Karpas-422 (cell line): ENCODE measurements around the gene BHLHA9. TPM values are rescaled to one million over a fixed set of nuclear protein-coding genes. Genes with fewer than 3 reads are reported as not detected.

Experiments
- DNase-seq: peaks from one replicate; pipeline ENCODE4 v3.0.0-alpha.2; 2015
- H2AFZ ChIP-seq: fragments of 200-600 bp; sonication (generic); 2 replicates; pipeline ENCODE4 v1.6.1; 2014; ENCODE audit warnings: antibody characterized with exemption, low read length, mixed read lengths
- H3K27ac ChIP-seq: fragments of 200-600 bp; sonication (generic); 2 replicates; pipeline ENCODE4 v1.5.1; 2014; ENCODE audit warnings: mild to moderate bottlenecking, low read length, moderate library complexity
- H3K27me3 ChIP-seq: fragments of 200-600 bp; sonication (generic); 2 replicates; pipeline ENCODE4 v1.6.1; 2014; ENCODE audit warnings: low read length, mixed read lengths
- H3K36me3 ChIP-seq: fragments of 200-600 bp; sonication (generic); 2 replicates; pipeline ENCODE4 v1.6.1; 2014; ENCODE audit warnings: low read length, mixed read lengths; ENCODE audit not compliant: insufficient read depth
- H3K4me1 ChIP-seq: fragments of 200-600 bp; sonication (generic); 2 replicates; pipeline ENCODE4 v1.6.1; 2014; ENCODE audit warnings: mild to moderate bottlenecking, low read length, mixed read lengths
- H3K4me2 ChIP-seq: fragments of 200-600 bp; sonication (generic); 2 replicates; pipeline ENCODE4 v1.6.1; 2014; ENCODE audit warnings: low read length, low read depth, mild to moderate bottlenecking; ENCODE audit not compliant: poor library complexity, severe bottlenecking
- H3K4me3 ChIP-seq: fragments of 200-600 bp; sonication (generic); 2 replicates; pipeline ENCODE4 v1.5.1; 2014; ENCODE audit warnings: mild to moderate bottlenecking, antibody characterized with exemption, low read length, mixed read lengths
- H3K79me2 ChIP-seq: fragments of 200-600 bp; sonication (generic); 2 replicates; pipeline ENCODE4 v1.6.1; 2014; ENCODE audit warnings: mild to moderate bottlenecking, low read length, mixed read lengths
- H3K9ac ChIP-seq: fragments of 200-600 bp; sonication (generic); 2 replicates; pipeline ENCODE4 v1.6.0; 2014; ENCODE audit warnings: low read length
- H3K9me2 ChIP-seq: fragments of 200-600 bp; sonication (generic), shearing (Covaris generic); replicated peaks from 2 replicates; pipeline ENCODE4 v1.6.0; 2014; ENCODE audit warnings: mild to moderate bottlenecking, low read length, moderate library complexity; ENCODE audit not compliant: insufficient read depth
- H3K9me3 ChIP-seq: fragments of 300-700, 200-600 bp; sonication (generic); 2 replicates; pipeline ENCODE4 v1.6.1; 2014; ENCODE audit warnings: low read length, mixed read lengths
- H4K20me1 ChIP-seq: fragments of 200-600 bp; sonication (generic); 2 replicates; pipeline ENCODE4 v1.6.1; 2014; ENCODE audit warnings: mild to moderate bottlenecking, antibody characterized with exemption, low read length, low read depth; ENCODE audit not compliant: insufficient read depth
- total RNA-seq: library from RNA; depleted of rRNA; stranded (reverse); fragments of >200 nt; shearing (Covaris generic); gene quantifications from 2 replicates; pipeline ENCODE4 v1.2.3, GENCODE V29; 2014; ENCODE audit warnings: low replicate concordance

Gene BHLHA9
- total RNA-seq, 1 experiment from 2014 or later = not detected

- H3K27me3 ChIP-seq = no peaks in the 10 kb centered on the region
- H3K27ac ChIP-seq = no peak overlapping the region
- no peak overlapping the region for H3K4me3 ChIP-seq
- H3K9me3 ChIP-seq = no peaks in the 10 kb centered on the region
- no peak overlapping the region for H3K4me2 ChIP-seq
- no peak overlapping the region for H3K9ac ChIP-seq
- no peaks in the 10 kb centered on the region for H3K9me2 ChIP-seq
- no peaks in the 10 kb centered on the region for H3K36me3 ChIP-seq
- DNase-seq = no peak
- no peaks in the 10 kb centered on the region for H4K20me1 ChIP-seq
- no peak overlapping the region for H2AFZ ChIP-seq
- peaks cover 6% of the 10 kb centered on the region for H3K4me1 ChIP-seq
- H3K79me2 ChIP-seq = no peaks in the 10 kb centered on the region
Observed at GRCh38 chr17:1275205-1275961, 5.1 kb downstream of the BHLHA9 start.

- Histone ChIP-seq H3K9ac (no peak overlapping the region), H3K4me2 (no peak overlapping the region), H3K27ac (no peak overlapping the region), H3K79me2 (no peaks in the 10 kb centered on the region), H4K20me1 (no peaks in the 10 kb centered on the region), H3K4me3 (no peak overlapping the region), H3K9me3 (no peaks in the 10 kb centered on the region), H3K4me1 (peaks cover 6% of the 10 kb centered on the region), H3K27me3 (no peaks in the 10 kb centered on the region), H3K9me2 (no peaks in the 10 kb centered on the region), H3K36me3 (no peaks in the 10 kb centered on the region), H2AFZ (no peak overlapping the region)
- peak; percentile 88 for DNase-seq
Observed at GRCh38 chr17:1275962-1276736, 5.9 kb downstream of the BHLHA9 start.

GRCh38 chr17:1280652-1281051, 10.4 kb downstream of the BHLHA9 start:
- Histone ChIP-seq H3K9me2 (no peaks in the 10 kb centered on the region), H2AFZ (no peak overlapping the region), H3K9ac (no peak overlapping the region), H3K4me3 (no peak overlapping the region), H3K4me2 (no peak overlapping the region), H3K4me1 (peaks cover 6% of the 10 kb centered on the region), H3K27me3 (no peaks in the 10 kb centered on the region), H3K36me3 (no peaks in the 10 kb centered on the region), H3K27ac (no peak overlapping the region), H4K20me1 (no peaks in the 10 kb centered on the region), H3K79me2 (no peaks in the 10 kb centered on the region), H3K9me3 (no peaks in the 10 kb centered on the region)
- DNase-seq = no peak

- Histone ChIP-seq H2AFZ (no peak overlapping the region), H3K27me3 (no peaks in the 10 kb centered on the region), H3K27ac (no peak overlapping the region), H3K4me3 (no peak overlapping the region), H3K79me2 (no peaks in the 10 kb centered on the region), H3K9ac (no peak overlapping the region), H3K4me2 (no peak overlapping the region), H4K20me1 (no peaks in the 10 kb centered on the region), H3K9me2 (no peaks in the 10 kb centered on the region), H3K36me3 (no peaks in the 10 kb centered on the region), H3K9me3 (no peaks in the 10 kb centered on the region), H3K4me1 (no peaks in the 10 kb centered on the region)
- no peak for DNase-seq
Observed at GRCh38 chr17:1286379-1287106, 16.3 kb downstream of the BHLHA9 start.

GRCh38 chr17:1289695-1290094, 19.5 kb downstream of the BHLHA9 start:
- DNase-seq = no peak
- Histone ChIP-seq H3K27me3 (no peaks in the 10 kb centered on the region), H3K9ac (no peak overlapping the region), H3K9me3 (no peaks in the 10 kb centered on the region), H3K4me2 (no peak overlapping the region), H3K4me3 (no peak overlapping the region), H3K79me2 (no peaks in the 10 kb centered on the region), H3K36me3 (no peaks in the 10 kb centered on the region), H3K27ac (no peak overlapping the region), H3K4me1 (no peaks in the 10 kb centered on the region), H4K20me1 (no peaks in the 10 kb centered on the region), H3K9me2 (no peaks in the 10 kb centered on the region), H2AFZ (no peak overlapping the region)

GRCh38 chr17:1290676-1291075, 20.4 kb downstream of the BHLHA9 start:
- Histone ChIP-seq H3K27me3 (no peaks in the 10 kb centered on the region), H3K4me3 (no peak overlapping the region), H3K9me2 (no peaks in the 10 kb centered on the region), H3K9ac (no peak overlapping the region), H4K20me1 (no peaks in the 10 kb centered on the region), H3K9me3 (no peaks in the 10 kb centered on the region), H3K36me3 (no peaks in the 10 kb centered on the region), H3K79me2 (no peaks in the 10 kb centered on the region), H2AFZ (no peak overlapping the region), H3K4me2 (no peak overlapping the region), H3K27ac (no peak overlapping the region), H3K4me1 (no peaks in the 10 kb centered on the region)
- no peak for DNase-seq

- H3K4me2 ChIP-seq = no peak overlapping the region
- H3K9ac ChIP-seq = no peak overlapping the region
- no peak overlapping the region for H3K4me3 ChIP-seq
- no peaks in the 10 kb centered on the region for H3K9me2 ChIP-seq
- no peaks in the 10 kb centered on the region for H3K9me3 ChIP-seq
- no peak overlapping the region for H2AFZ ChIP-seq
- H3K27ac ChIP-seq = no peak overlapping the region
- H3K79me2 ChIP-seq = no peaks in the 10 kb centered on the region
- no peak for DNase-seq
- H3K4me1 ChIP-seq = no peaks in the 10 kb centered on the region
- H4K20me1 ChIP-seq = no peaks in the 10 kb centered on the region
- no peaks in the 10 kb centered on the region for H3K27me3 ChIP-seq
- H3K36me3 ChIP-seq = no peaks in the 10 kb centered on the region
Observed at GRCh38 chr17:1294157-1294717, 24.0 kb downstream of the BHLHA9 start.

- no peaks in the 10 kb centered on the region for H3K36me3 ChIP-seq
- H3K27me3 ChIP-seq = no peaks in the 10 kb centered on the region
- no peaks in the 10 kb centered on the region for H3K9me3 ChIP-seq
- no peak overlapping the region for H3K4me2 ChIP-seq
- H3K9ac ChIP-seq = no peak overlapping the region
- no peak overlapping the region for H3K4me3 ChIP-seq
- H3K4me1 ChIP-seq = no peaks in the 10 kb centered on the region
- H4K20me1 ChIP-seq = no peaks in the 10 kb centered on the region
- H2AFZ ChIP-seq = no peak overlapping the region
- H3K9me2 ChIP-seq = no peaks in the 10 kb centered on the region
- H3K27ac ChIP-seq = no peak overlapping the region
- H3K79me2 ChIP-seq = no peaks in the 10 kb centered on the region
- no peak for DNase-seq
Observed at GRCh38 chr17:1298606-1299005, 28.4 kb downstream of the BHLHA9 start.
